PFSK-1 (cell line): ENCODE results near the gene DGKI.

ENCODE experiments used
- FOXP2 ChIP-seq: optimal IDR thresholded peaks from 2 replicates; pipeline ENCODE3; 2011; ENCODE audit warnings: borderline replicate concordance, control low read depth, inconsistent platforms; ENCODE audit not compliant: insufficient read depth; ENCODE audit errors: extremely low read length, extremely low read depth
- POLR2AphosphoS5 ChIP-seq: IDR thresholded peaks from 2 replicates; pipeline ENCODE4 v1.6.1; 2012; ENCODE audit warnings: low read depth, mild to moderate bottlenecking, control low read depth, low read length, moderate library complexity
- REST ChIP-seq, 2 experiments: IDR thresholded peaks; 2 replicates each; pipeline versions ENCODE4 v1.6.1 to v1.8.0; 2011 to 2012; ENCODE audit warnings: low read depth in 2 of 2, low read length in 2 of 2, control low read depth in 1 of 2, inconsistent platforms in 1 of 2, mild to moderate bottlenecking in 1 of 2, moderate library complexity in 1 of 2; ENCODE audit not compliant: insufficient read depth in 1 of 2
- SIN3A ChIP-seq: IDR thresholded peaks from 2 replicates; pipeline ENCODE4 v1.6.1; 2012; ENCODE audit warnings: mild to moderate bottlenecking, low read length, moderate library complexity, borderline replicate concordance; ENCODE audit not compliant: insufficient read depth
- TAF1 ChIP-seq: IDR thresholded peaks from 2 replicates; pipeline ENCODE4 v1.6.1; 2012; ENCODE audit warnings: low read length, control low read depth, borderline replicate concordance; ENCODE audit not compliant: insufficient read depth

DGKI gene

GRCh38 chr7:137579913-137580640 lies 266.7 kb downstream of the DGKI start:
- TF ChIP-seq TAF1 = no peak
- TF ChIP-seq SIN3A = no peak
- TF ChIP-seq POLR2AphosphoS5 = no peak
- TF ChIP-seq FOXP2 = no peak
- TF ChIP-seq REST (IDR thresholded peaks at IDR 0.05; ENCODE audit: insufficient read depth in 1 of 2, low read depth in 2 of 2, low read length in 2 of 2) = no peak

- TF ChIP-seq POLR2AphosphoS5 (no peak), SIN3A (no peak), TAF1 (no peak), FOXP2 (no peak), REST (IDR thresholded peaks at IDR 0.05; ENCODE audit: insufficient read depth in 1 of 2, low read depth in 2 of 2, low read length in 2 of 2) (no peak)
Measured at GRCh38 chr7:137578541-137578940, 268.2 kb downstream of the DGKI start.

GRCh38 chr7:137577184-137577583 lies 269.6 kb downstream of the DGKI start:
- TF ChIP-seq FOXP2 = no peak
- TF ChIP-seq REST (IDR thresholded peaks at IDR 0.05; ENCODE audit: insufficient read depth in 1 of 2, low read depth in 2 of 2, low read length in 2 of 2) = no peak
- TF ChIP-seq POLR2AphosphoS5 = no peak
- TF ChIP-seq TAF1 = no peak
- TF ChIP-seq SIN3A = no peak

- TF ChIP-seq POLR2AphosphoS5 (no peak), FOXP2 (no peak), SIN3A (no peak), REST (IDR thresholded peaks at IDR 0.05; ENCODE audit: insufficient read depth in 1 of 2, low read depth in 2 of 2, low read length in 2 of 2) (no peak), TAF1 (no peak)
Measured at GRCh38 chr7:137576481-137576880, 270.3 kb downstream of the DGKI start.
